CD4-positive, alpha-beta T cell treated with Interleukin-15 for 4 hours (primary cell): ENCODE results near the gene NME8.

Source experiments
- DNase-seq: peaks from one replicate; pipeline ENCODE4 v3.0.0-alpha.2; 2020; ENCODE audit warnings: low spot score

Gene NME8

GRCh38 chr7:37901236-37901827 lies 52.9 kb downstream of the NME8 start:
- no peak for DNase-seq

GRCh38 chr7:37901890-37902524 lies 53.6 kb downstream of the NME8 start:
- no peak for DNase-seq

GRCh38 chr7:37908221-37908788 lies 59.9 kb downstream of the NME8 start:
- no peak for DNase-seq

DNA sequence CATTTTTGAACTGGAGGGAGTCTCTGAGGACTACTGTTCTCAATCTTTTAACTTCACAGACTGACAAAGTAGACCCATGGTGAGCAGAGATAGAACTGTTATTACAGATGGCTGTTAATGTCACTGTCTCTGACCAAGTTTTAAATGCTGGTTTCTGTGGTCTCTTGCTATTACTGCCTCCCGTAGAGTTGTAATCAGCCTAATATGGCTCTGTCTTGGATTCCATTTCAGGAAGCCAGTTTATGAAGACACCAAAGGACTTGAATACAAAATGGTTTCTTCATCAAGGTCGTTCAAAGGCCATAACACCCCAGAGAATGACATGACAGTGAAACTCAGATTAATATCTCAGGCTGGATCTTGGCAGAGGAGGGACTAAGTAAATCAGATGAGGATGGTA lies 64.4 kb downstream of the NME8 start:
- no peak for DNase-seq

DNA sequence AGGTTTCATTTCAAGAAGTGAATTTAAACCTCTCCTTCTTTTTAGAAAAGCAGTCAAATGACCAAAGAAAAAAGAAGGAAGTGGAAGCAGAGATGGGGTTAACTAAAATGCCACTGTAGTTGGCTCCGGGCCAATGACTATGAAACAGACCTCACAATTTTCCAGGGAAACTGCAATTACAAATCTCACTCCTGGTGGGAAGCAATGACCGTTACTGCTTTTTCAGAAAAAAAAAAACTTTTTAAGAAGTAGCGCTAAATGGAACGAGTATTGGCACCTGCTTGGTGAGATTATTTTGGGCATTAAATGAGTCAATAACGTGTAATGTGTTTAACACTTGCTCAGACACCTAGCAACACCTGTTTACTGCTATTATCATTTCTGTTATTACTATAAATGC lies 67.0 kb downstream of the NME8 start:
- no peak for DNase-seq

DNA sequence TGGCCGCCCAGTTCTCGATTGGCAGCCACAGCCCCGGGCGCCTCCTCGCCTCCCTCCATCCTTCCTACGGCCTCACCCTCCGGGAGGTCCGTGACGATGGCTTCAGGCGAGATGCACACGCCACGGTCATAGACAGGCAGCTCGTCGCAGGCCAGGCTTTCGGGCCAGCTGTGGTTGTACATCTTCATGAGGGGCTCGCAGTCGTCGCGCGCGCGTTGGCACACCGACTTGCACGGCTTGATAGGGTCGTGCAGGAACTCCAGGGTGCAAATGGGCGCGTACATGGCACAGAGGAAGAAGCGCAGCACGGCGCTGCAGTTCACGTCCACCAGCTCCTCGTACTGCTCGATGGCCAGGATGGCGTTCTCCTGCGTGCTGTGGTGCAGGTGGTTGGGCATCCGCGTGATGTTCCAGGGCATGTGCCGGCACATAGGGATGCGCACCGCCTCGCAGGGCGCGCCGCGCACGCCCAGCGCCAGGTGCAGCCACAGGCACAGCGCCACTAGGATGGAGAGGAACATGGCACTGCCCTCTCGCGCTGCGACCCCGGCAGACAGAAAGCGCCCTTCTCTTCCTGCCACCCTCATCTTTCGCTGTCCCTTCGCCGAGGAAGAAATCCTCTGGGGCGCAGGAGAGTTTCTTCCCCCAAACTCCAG lies 67.7 kb downstream of the NME8 start:
- DNase-seq: no peak

DNA sequence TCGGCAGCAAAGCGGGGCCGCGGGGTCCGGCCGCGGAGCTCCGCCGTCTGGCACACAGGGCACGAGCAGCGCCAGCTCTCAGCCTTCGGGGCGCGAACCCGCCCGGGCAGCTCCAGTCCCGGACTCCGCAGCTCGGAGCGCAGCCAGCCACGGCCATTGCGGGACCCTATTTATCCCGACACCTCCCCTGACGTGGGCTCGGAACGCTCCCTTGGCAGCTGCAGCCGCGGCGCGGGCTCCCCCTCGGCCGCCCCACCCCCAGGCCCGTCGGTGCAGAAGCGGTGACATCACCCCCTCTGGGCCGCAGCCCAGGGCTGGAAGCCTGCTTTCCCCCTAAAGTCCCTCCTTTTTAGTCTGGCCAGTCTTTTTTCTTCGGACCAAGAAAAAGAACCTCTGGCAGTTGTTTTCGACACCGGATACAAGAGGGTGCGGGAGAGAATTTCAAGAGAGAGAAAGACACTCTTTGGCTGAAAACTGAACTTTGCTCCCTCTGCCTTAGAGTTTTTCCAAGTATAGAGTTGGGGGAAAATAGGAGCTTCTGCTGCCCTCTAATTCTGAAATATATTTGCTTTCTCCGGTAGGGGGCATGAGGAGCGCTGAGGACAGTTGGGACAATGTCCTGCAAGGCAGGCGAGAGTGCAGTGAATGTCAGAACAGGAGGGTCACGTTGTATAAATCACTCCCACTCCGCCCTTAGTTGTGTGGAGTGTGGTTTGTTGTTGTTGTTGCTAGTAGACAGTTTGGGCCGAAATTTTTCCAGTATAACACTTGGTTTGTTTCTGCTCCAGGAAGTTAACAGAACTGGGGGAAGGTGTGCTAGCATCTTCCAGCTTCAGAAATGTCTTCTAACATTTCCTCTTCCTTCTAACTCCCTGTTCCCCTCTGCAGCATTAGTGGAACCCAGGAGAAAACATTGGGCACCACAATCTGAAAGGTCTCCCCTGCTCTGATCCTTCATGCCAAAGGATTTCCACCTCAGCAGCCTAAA lies 68.6 kb downstream of the NME8 start, which contains the start of gene SFRP4:
SFRP4 (minus strand) TSS at position 145 of the 988 bp plus-strand sequence. CDS start 280 bp downstream, outside the sequence.
- peak; percentile 6 for DNase-seq

GRCh38 chr7:37918526-37918925 lies 70.1 kb downstream of the NME8 start:
- DNase-seq: no peak

DNA sequence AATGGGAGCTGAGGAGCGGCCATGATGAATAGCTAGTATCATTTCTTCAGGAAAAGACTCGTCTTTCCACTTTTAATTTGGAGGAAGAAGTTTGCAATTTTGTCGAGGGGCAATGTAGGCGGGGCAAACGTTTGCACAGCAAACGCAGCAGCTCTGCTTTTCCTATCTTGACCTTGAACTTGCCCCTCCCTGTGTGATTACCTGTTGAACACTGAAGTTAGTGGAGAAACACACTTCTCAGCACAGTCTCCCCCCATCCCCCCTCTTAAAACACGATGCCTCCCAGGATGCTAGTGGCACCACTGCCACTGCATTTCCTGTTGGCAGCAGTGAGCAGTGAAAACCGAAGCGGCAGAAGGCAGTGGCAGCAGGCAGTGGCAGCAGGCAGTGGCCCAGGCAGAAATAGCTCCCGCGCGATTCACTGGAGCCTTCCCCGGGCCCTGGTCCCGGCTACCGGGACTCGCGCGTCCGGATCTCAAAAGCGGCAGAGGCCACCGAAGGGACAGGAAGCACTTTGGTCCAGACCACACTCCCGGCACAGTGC lies 72.0 kb downstream of the NME8 start, which contains the start of gene EPDR1:
EPDR1 (plus strand) TSS at position 336 of the 544 bp plus-strand sequence. CDS start 300 bp downstream, outside the sequence.
- peak; percentile 5 for DNase-seq

DNA sequence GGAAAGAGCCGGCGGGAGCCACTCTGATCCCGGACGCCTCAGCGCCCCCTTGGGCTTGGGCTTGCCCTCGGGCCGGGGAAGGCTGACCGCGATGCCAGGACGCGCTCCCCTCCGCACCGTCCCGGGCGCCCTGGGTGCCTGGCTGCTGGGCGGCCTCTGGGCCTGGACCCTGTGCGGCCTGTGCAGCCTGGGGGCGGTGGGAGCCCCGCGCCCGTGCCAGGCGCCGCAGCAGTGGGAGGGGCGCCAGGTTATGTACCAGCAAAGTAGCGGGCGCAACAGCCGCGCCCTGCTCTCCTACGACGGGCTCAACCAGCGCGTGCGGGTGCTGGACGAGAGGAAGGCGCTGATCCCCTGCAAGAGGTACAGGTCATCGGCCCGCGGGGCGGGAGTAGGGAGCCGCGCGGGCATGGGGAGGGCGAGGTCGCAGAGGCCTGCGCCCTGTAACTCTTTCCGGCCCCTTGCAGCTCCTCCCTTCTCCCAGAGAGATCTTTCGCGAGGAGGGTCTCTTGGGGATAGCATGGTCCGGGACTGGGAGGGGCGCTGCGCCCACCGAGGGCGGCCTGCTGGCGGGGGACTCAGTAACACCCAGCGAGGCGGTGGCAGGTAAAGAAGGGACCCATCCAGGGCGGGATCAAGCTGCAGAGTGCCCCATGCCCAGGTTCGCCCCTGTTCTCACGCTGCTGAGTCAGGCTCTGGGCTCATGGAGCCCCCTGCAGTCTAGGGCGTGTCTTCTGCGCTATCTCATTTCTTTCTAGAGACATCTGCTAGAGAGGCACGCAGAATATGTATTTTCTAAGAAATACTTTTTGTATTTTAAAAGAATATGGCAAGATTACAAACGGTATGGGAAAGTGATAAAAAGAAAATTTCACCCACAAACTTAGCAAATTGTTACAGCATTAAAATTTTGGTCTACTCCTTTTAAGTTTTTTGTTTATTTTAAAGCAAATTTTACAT lies 72.7 kb downstream of the NME8 start:
- DNase-seq: peak; percentile 6

GRCh38 chr7:37921876-37922275 lies 73.5 kb downstream of the NME8 start:
- no peak for DNase-seq

GRCh38 chr7:37923996-37924395 lies 75.6 kb downstream of the NME8 start:
- DNase-seq: no peak

GRCh38 chr7:37924491-37925041 lies 76.2 kb downstream of the NME8 start:
- DNase-seq: no peak

- DNase-seq: no peak
Measured at GRCh38 chr7:37925620-37926019, 77.2 kb downstream of the NME8 start.

GRCh38 chr7:37927773-37928444 lies 79.5 kb downstream of the NME8 start:
- no peak for DNase-seq

GRCh38 chr7:37928878-37929277 lies 80.5 kb downstream of the NME8 start:
- no peak for DNase-seq

GRCh38 chr7:37930226-37930948 lies 82.0 kb downstream of the NME8 start:
- DNase-seq: no peak

GRCh38 chr7:37932543-37932942 lies 84.1 kb downstream of the NME8 start:
- no peak for DNase-seq
